ENCODE results near the gene ZNF883.

DNA sequence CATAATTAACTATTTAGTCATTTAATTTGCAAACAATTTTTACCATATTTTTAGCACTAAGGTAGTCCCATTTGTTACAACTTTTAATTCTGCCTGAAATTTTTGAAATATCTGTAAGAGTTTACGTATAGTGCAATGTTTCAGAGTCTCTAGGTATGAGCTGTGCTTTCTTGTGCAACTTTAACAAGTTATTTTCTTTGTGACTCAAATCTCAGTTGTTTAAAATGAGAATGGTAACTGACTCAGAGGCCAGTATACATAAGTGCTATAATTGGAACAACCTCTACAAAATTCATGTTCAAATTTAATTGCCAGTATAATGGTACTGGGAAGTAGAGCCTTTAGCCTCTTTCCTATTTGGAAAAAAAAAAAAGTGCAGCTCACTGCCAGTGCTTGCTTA lies 14.2 kb upstream of the ZNF883 start:
- TF ChIP-seq, protein P1, sequence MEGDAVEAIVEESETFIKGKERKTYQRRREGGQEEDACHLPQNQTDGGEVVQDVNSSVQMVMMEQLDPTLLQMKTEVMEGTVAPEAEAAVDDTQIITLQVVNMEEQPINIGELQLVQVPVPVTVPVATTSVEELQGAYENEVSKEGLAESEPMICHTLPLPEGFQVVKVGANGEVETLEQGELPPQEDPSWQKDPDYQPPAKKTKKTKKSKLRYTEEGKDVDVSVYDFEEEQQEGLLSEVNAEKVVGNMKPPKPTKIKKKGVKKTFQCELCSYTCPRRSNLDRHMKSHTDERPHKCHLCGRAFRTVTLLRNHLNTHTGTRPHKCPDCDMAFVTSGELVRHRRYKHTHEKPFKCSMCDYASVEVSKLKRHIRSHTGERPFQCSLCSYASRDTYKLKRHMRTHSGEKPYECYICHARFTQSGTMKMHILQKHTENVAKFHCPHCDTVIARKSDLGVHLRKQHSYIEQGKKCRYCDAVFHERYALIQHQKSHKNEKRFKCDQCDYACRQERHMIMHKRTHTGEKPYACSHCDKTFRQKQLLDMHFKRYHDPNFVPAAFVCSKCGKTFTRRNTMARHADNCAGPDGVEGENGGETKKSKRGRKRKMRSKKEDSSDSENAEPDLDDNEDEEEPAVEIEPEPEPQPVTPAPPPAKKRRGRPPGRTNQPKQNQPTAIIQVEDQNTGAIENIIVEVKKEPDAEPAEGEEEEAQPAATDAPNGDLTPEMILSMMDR (IDR thresholded peaks at IDR 0.05; ENCODE audit: poor library complexity): no peak
- no peak for TF ChIP-seq EZH2 (IDR thresholded peaks at IDR 0.05; ENCODE audit: borderline replicate concordance)
- no peak for TF ChIP-seq EZH2phosphoT487 (IDR thresholded peaks at IDR 0.05; ENCODE audit: low read depth, severe bottlenecking, unreplicated experiment)
